Gastroesophageal sphincter (tissue), 3 donors: Measurements from ENCODE around the gene KISS1R.

ENCODE experiments used
- CTCF ChIP-seq, 4 experiments: fragments of 200-600 bp in 2 of 4; fragments of 450-650 bp in 2 of 4; sonication (generic) in 1 of 4; IDR thresholded peaks; one replicate each; pipeline ENCODE4 v1.5.1; 2017 to 2019; ENCODE audit warnings: antibody characterized with exemption in 4 of 4, mild to moderate bottlenecking in 2 of 4, moderate library complexity in 2 of 4
- EP300 ChIP-seq: sonication (generic); formaldehyde crosslinking; IDR thresholded peaks from one replicate; pipeline ENCODE4 v1.6.1; 2017; ENCODE audit warnings: antibody characterized with exemption, mild to moderate bottlenecking
- POLR2A ChIP-seq, 2 donors: fragments of 450-650 bp; IDR thresholded peaks; one replicate each; pipeline ENCODE4 v1.6.1; 2017; ENCODE audit warnings: antibody characterized with exemption in 2 of 2, mild to moderate bottlenecking in 2 of 2, moderate library complexity in 1 of 2
- POLR2AphosphoS5 ChIP-seq: sonication (generic); formaldehyde crosslinking; IDR thresholded peaks from one replicate; pipeline ENCODE4 v1.6.1; 2017; ENCODE audit warnings: antibody characterized with exemption

DNA sequence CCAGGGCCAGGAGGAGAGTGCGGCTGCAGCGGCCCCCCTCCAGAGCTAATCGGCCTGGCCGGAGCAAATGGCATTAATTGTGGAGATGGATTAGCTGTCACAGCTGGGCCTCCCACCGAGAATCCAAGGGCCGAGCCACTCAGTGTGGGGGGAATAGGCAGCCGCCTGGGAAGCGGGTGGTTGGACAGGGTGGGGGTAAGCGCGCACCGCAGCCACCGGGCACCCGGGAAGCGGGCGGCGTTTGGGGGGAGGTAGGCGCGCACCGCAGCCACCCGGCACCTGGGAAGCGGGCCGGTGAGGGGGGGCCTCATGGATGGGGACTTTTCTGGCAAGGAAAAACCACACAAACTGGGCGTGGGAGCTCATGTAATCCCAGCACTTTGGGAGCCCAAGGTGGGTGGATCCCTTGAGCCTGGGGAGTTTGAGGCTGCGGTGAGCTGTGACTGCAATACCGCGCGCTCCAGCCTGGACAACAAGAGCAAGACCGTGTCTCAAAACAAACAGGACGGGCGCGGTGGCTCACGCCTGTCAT is 13.8 kb upstream of the KISS1R start:
- TF ChIP-seq POLR2A (IDR thresholded peaks at IDR 0.05), result no peak
- TF ChIP-seq CTCF (IDR thresholded peaks at IDR 0.05), result no peak
- TF ChIP-seq POLR2AphosphoS5, result no peak
- no peak for TF ChIP-seq EP300
